ENCODE data around the gene CFAP410. TPM values are rescaled to one million over a fixed set of nuclear protein-coding genes. Genes with fewer than 3 reads are reported as not detected.

CFAP410 gene
- total RNA-seq, 1 donor from 2014 or later = 25.4 TPM

GRCh38 chr21:44331650-44332307, 7.4 kb downstream of the CFAP410 start:
- Histone ChIP-seq H3K27ac (no peak overlapping the region), H3K4me1 (no peaks in the 10 kb centered on the region), H3K27me3 (no peaks in the 10 kb centered on the region), H3K9me3 (no peaks in the 10 kb centered on the region), H3K4me3 (no peak overlapping the region), H3K36me3 (peaks cover under 1% of the 10 kb centered on the region)
- DNase-seq = no peak
- TF ChIP-seq, protein P1, sequence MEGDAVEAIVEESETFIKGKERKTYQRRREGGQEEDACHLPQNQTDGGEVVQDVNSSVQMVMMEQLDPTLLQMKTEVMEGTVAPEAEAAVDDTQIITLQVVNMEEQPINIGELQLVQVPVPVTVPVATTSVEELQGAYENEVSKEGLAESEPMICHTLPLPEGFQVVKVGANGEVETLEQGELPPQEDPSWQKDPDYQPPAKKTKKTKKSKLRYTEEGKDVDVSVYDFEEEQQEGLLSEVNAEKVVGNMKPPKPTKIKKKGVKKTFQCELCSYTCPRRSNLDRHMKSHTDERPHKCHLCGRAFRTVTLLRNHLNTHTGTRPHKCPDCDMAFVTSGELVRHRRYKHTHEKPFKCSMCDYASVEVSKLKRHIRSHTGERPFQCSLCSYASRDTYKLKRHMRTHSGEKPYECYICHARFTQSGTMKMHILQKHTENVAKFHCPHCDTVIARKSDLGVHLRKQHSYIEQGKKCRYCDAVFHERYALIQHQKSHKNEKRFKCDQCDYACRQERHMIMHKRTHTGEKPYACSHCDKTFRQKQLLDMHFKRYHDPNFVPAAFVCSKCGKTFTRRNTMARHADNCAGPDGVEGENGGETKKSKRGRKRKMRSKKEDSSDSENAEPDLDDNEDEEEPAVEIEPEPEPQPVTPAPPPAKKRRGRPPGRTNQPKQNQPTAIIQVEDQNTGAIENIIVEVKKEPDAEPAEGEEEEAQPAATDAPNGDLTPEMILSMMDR (IDR thresholded peaks at IDR 0.05) = no peak
- ATAC-seq = no peak
- intact Hi-C loops (cut with DNase I) = no loop called here

DNA sequence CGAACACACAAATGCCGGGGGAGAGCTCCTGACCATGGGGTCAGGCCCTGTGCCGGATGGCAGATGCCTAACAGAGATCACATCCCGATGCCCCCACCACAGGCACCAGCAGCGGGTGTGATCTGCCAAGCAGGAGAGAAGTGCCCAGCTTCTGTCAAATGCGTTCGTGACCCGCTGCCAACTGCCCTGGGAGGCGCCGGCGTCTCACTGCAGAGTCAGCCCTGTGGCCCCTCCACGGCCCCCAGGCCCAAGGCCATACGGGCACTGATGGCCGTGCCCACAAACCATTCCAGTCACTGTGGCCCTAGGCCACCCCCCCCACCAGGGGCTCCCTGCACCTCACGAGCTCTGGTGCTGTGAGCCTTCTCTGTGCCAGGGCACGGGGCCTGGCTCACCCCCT, 8.0 kb downstream of the CFAP410 start:
- ATAC-seq = no peak
- H3K36me3 ChIP-seq = peaks cover under 1% of the 10 kb centered on the region
- no peaks in the 10 kb centered on the region for H3K9me3 ChIP-seq
- H3K27me3 ChIP-seq = no peaks in the 10 kb centered on the region
- no peak for DNase-seq
- no peaks in the 10 kb centered on the region for H3K4me1 ChIP-seq
- H3K27ac ChIP-seq = no peak overlapping the region
- intact Hi-C loops (cut with DNase I) = no loop called here
- TF ChIP-seq, protein P1 (IDR thresholded peaks at IDR 0.05) = no peak
- H3K4me3 ChIP-seq = no peak overlapping the region

- TF ChIP-seq, protein P1 (IDR thresholded peaks at IDR 0.05) = no peak
- Histone ChIP-seq H3K36me3 (peaks cover 6% of the 10 kb centered on the region), H3K27me3 (no peaks in the 10 kb centered on the region), H3K27ac (no peak overlapping the region), H3K4me1 (no peaks in the 10 kb centered on the region), H3K4me3 (no peak overlapping the region), H3K9me3 (no peaks in the 10 kb centered on the region)
- DNase-seq = no peak
- intact Hi-C loops (cut with DNase I) = no loop called here
- ATAC-seq = no peak
These were observed 8.5 kb downstream of the CFAP410 start for GRCh38 chr21:44330698-44331097.

DNA sequence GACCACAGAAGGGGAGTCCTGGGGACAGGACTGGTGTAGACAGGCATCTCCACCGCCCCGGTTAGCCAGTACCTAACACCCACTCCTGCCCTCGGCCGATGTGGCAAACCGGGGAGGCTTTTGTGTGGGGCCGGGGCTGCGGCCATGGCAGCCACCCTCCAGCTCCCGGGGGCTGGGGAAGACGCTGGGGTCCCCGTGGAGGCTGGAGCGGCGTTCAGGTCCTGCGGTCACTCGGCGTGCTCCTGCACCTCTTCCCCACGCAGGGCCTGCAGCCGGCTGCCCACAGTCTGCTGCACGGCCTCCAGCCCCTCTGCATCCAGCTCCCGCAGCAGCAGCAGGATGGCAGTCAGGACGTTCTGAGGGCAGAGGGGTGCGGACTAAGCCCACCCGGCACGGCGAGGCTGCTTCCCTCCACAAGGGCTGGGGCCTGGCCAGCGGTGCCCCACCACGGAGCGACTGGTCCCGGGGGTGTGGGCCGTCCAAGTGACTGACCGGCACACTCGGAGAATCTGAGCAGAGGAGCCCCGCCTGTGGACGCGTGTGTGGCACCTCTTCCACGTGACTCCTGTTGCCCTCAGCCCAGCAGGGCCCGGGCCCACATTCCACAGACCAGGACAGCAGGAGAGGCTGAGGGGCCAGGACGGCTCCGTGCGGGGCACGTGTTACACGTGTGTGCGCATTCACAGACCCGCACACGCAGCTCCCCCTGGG, 9.1 kb downstream of the CFAP410 start:
- intact Hi-C loops (cut with DNase I) = no loop called here
- H3K36me3 ChIP-seq = peaks cover 11% of the 10 kb centered on the region

DNA sequence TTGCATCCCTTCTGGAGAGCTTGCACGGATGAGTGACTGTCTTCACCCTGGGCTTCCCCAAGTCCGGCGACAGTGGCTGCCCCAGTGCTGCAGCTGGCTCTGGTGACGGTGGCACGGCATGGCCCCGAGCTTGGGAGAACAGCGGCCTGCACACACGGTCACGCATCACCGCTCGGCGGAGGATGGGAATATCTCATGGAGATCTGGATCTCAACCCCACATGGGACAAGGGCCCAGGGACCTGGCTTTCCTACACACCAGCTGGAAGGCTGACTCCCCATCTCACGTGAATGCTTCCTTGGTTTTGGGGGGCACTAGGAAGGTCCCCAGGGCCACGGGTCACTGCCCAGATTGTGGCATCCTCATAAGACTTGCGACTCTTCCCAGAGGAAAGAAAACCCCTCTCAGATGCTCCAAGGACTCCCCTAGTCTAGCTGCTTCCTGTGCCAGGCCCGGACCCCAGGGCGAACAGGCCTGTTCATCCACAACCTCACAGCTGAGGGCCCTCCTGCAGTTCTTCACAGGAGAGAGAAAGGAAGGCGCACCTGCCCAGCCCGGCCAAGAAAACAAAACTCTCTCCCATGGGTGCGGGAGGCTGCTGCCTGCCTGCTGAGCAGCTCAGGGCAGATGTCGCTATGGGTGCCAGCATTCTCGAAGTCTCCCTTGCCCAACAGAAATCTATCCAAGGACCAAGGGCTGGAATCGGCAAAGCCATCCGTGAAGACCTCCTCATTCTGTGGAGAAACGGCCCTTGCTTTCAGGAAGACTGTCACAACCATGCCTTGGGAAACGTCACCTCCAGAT, 9.9 kb downstream of the CFAP410 start:
- no peak for DNase-seq
- Histone ChIP-seq H3K4me3 (no peak overlapping the region), H3K36me3 (peaks cover 20% of the 10 kb centered on the region), H3K27me3 (no peaks in the 10 kb centered on the region), H3K9me3 (no peaks in the 10 kb centered on the region), H3K27ac (no peak overlapping the region), H3K4me1 (no peaks in the 10 kb centered on the region)
- intact Hi-C loops (cut with DNase I) = no loop called here
- ATAC-seq = no peak
- TF ChIP-seq, protein P1 (IDR thresholded peaks at IDR 0.05) = no peak

More for the DNA sequence above, 9.1 kb downstream of the CFAP410 start:
- no peak for DNase-seq
- no peak for ATAC-seq
- H3K9me3 ChIP-seq = no peaks in the 10 kb centered on the region
- no peaks in the 10 kb centered on the region for H3K4me1 ChIP-seq
- H3K27ac ChIP-seq = no peak overlapping the region
- no peak overlapping the region for H3K4me3 ChIP-seq
- no peaks in the 10 kb centered on the region for H3K27me3 ChIP-seq
- TF ChIP-seq, protein P1 (IDR thresholded peaks at IDR 0.05) = no peak

Data from upper lobe of right lung (tissue), 1 donor.